ENCODE data around the gene RARB. TPM values are rescaled to one million over a fixed set of nuclear protein-coding genes. Genes with fewer than 3 reads are reported as not detected.

RARB gene
- polyA plus RNA-seq, 1 donor (not counting 4 experiments of a cell fraction or from before 2014, with no cell fraction given): 0.03 TPM

DNA sequence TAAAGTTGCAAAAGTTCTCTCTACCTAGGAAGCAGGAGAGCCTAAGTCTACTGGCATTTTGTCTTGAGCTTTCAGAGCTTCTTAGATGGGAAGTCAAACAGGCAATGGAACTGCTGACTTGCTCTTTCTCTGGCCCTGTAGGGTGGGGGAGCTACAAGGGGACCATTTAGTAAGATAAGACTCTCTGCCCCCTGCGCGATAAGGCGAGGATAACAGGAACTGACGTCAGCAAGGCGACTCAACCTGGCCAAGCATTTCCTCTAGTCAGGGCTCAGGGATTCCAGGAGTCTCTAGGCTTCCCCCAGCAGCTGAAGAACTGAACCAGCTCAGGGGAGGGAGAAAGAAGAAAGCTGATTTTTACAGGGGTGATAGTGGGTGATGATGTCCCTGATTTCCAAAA lies 5.8 kb downstream of the RARB start:
- Histone ChIP-seq H3K27ac (ENCODE audit: control insufficient read depth, insufficient read depth, low read length) (no peak overlapping the region), H3K4me2 (ENCODE audit: control insufficient read depth, extremely low read depth, insufficient read depth, low read depth, low read length) (no peak overlapping the region), H3K9me3 (ENCODE audit: control insufficient read depth, low read depth, low read length) (no peaks in the 10 kb centered on the region), H3K9ac (ENCODE audit: control insufficient read depth, extremely low read depth, insufficient read depth, low read length) (no peak overlapping the region), H3K9me1 (ENCODE audit: control insufficient read depth, extremely low read depth, insufficient read depth, low read length) (no peaks in the 10 kb centered on the region), H4K20me1 (ENCODE audit: control insufficient read depth, extremely low read depth, insufficient read depth, low read length) (no peaks in the 10 kb centered on the region), H3K4me3 (ENCODE audit: control insufficient read depth in 2 of 3, extremely low read depth in 1 of 3, insufficient read depth in 2 of 3, low read depth in 1 of 3, low read length in 3 of 3) (no peak overlapping the region), H3K27me3 (ENCODE audit: control insufficient read depth, extremely low read depth, insufficient read depth, low read length) (no peaks in the 10 kb centered on the region), H3K36me3 (ENCODE audit: control insufficient read depth in 2 of 2, extremely low read depth in 1 of 2, insufficient read depth in 2 of 2, low read length in 2 of 2) (no peaks in the 10 kb centered on the region), H3K79me2 (ENCODE audit: control insufficient read depth, insufficient read depth, low read length) (no peaks in the 10 kb centered on the region), H2AFZ (ENCODE audit: control insufficient read depth, low read length) (no peak overlapping the region), H3K4me1 (ENCODE audit: control insufficient read depth, extremely low read depth, insufficient read depth, low read length) (no peaks in the 10 kb centered on the region)
- no peak for FAIRE-seq
- dilution Hi-C loops (cut with MboI; ENCODE audit: extremely low pct_ligation_motif_present, low sequenced_read_pairs): no loop called here
- TF ChIP-seq EZH2 (IDR thresholded peaks at IDR 0.05; ENCODE audit: low read length): no peak
- TF ChIP-seq, protein P1, sequence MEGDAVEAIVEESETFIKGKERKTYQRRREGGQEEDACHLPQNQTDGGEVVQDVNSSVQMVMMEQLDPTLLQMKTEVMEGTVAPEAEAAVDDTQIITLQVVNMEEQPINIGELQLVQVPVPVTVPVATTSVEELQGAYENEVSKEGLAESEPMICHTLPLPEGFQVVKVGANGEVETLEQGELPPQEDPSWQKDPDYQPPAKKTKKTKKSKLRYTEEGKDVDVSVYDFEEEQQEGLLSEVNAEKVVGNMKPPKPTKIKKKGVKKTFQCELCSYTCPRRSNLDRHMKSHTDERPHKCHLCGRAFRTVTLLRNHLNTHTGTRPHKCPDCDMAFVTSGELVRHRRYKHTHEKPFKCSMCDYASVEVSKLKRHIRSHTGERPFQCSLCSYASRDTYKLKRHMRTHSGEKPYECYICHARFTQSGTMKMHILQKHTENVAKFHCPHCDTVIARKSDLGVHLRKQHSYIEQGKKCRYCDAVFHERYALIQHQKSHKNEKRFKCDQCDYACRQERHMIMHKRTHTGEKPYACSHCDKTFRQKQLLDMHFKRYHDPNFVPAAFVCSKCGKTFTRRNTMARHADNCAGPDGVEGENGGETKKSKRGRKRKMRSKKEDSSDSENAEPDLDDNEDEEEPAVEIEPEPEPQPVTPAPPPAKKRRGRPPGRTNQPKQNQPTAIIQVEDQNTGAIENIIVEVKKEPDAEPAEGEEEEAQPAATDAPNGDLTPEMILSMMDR (optimal IDR thresholded peaks at IDR 0.05 in 1 of 3, IDR thresholded peaks at IDR 0.05 in 1 of 3, conservative IDR thresholded peaks at IDR 0.05 in 1 of 3; ENCODE audit: extremely low read depth in 1 of 3, insufficient read depth in 2 of 3, low read length in 3 of 3): no peak
- no peak for DNase-seq (ENCODE audit: low read depth, low spot score)

DNA sequence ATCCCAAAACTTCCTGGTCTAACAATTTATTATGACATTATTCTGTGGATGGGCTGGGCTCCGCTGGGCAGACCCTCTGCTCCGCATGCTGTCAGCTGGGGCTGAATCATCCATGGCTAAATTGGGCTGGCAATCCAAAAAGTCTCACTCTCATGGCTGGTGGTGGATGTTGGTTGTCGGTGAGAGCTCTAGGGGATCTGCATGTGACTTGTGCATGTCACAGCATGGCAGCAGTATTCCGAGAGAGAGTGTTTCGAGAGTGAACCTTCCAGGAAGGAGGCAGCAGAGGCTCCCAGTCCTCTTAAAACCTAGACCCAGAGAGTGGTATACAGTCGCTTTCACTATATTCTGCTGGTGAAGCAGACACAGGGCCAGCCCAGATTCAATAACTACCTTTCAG lies 9.9 kb downstream of the RARB start:
- H3K79me2 ChIP-seq (ENCODE audit: control insufficient read depth, insufficient read depth, low read length): no peaks in the 10 kb centered on the region
- no peak for FAIRE-seq

More for the DNA sequence above, 9.9 kb downstream of the RARB start:
- no peak for TF ChIP-seq EZH2 (IDR thresholded peaks at IDR 0.05; ENCODE audit: low read length)
- TF ChIP-seq, protein P1 (optimal IDR thresholded peaks at IDR 0.05 in 1 of 3, IDR thresholded peaks at IDR 0.05 in 1 of 3, conservative IDR thresholded peaks at IDR 0.05 in 1 of 3; ENCODE audit: extremely low read depth in 1 of 3, insufficient read depth in 2 of 3, low read length in 3 of 3): no peak
- no peak for DNase-seq (ENCODE audit: low read depth, low spot score)
- no peak overlapping the region for H3K9ac ChIP-seq (ENCODE audit: control insufficient read depth, extremely low read depth, insufficient read depth, low read length)
- dilution Hi-C loops (cut with MboI; ENCODE audit: extremely low pct_ligation_motif_present, low sequenced_read_pairs): no loop called here
- no peak overlapping the region for H3K27ac ChIP-seq (ENCODE audit: control insufficient read depth, insufficient read depth, low read length)
- H3K9me3 ChIP-seq (ENCODE audit: control insufficient read depth, low read depth, low read length): no peaks in the 10 kb centered on the region
- no peak overlapping the region for H3K4me2 ChIP-seq (ENCODE audit: control insufficient read depth, extremely low read depth, insufficient read depth, low read depth, low read length)
- H3K27me3 ChIP-seq (ENCODE audit: control insufficient read depth, extremely low read depth, insufficient read depth, low read length): no peaks in the 10 kb centered on the region
- no peaks in the 10 kb centered on the region for H3K9me1 ChIP-seq (ENCODE audit: control insufficient read depth, extremely low read depth, insufficient read depth, low read length)
- no peaks in the 10 kb centered on the region for H4K20me1 ChIP-seq (ENCODE audit: control insufficient read depth, extremely low read depth, insufficient read depth, low read length)
- H3K36me3 ChIP-seq (ENCODE audit: control insufficient read depth in 2 of 2, extremely low read depth in 1 of 2, insufficient read depth in 2 of 2, low read length in 2 of 2): no peaks in the 10 kb centered on the region
- no peak overlapping the region for H3K4me3 ChIP-seq (ENCODE audit: control insufficient read depth in 2 of 3, extremely low read depth in 1 of 3, insufficient read depth in 2 of 3, low read depth in 1 of 3, low read length in 3 of 3)
- H3K4me1 ChIP-seq (ENCODE audit: control insufficient read depth, extremely low read depth, insufficient read depth, low read length): no peaks in the 10 kb centered on the region
- no peak overlapping the region for H2AFZ ChIP-seq (ENCODE audit: control insufficient read depth, low read length)
